HepG2 (cell line): Measurements from ENCODE around the gene PIK3IP1. TPM values are rescaled to one million over a fixed set of nuclear protein-coding genes. Genes with fewer than 3 reads are reported as not detected.

ENCODE experiments used
- CEBPB ChIP-seq: IDR thresholded peaks from 2 replicates; pipeline ENCODE4 v1.6.1; 2011; ENCODE audit warnings: low read depth, low read length, improper control_type of control experiment, borderline replicate concordance
- ERF ChIP-seq: IDR thresholded peaks from 2 replicates; pipeline ENCODE4 v1.6.1; 2018; ENCODE audit warnings: missing biosample characterization, missing genetic modification reagents
- GRHL1 ChIP-seq: sonication (generic); formaldehyde crosslinking; conservative IDR thresholded peaks from 2 replicates; pipeline ENCODE4 v1.8.0; 2022; ENCODE audit warnings: missing genetic modification reagents
- HNF1A ChIP-seq, 2 experiments: sonication (generic) in 1 of 2; formaldehyde crosslinking in 1 of 2; IDR thresholded peaks; 2 replicates each; pipeline versions ENCODE4 v1.4.0 to v1.6.1; 2016 to 2020; ENCODE audit warnings: borderline replicate concordance in 1 of 2, low read depth in 1 of 2, mild to moderate bottlenecking in 1 of 2, missing genetic modification reagents in 1 of 2
- HNRNPLL ChIP-seq: fragments of 200-400 bp; formaldehyde crosslinking; IDR thresholded peaks from 2 replicates; pipeline ENCODE4 v1.6.1; 2017; ENCODE audit warnings: mild to moderate bottlenecking, low read depth, low read length; ENCODE audit not compliant: poor library complexity, severe bottlenecking
- JDP2 ChIP-seq: sonication (generic); formaldehyde crosslinking; IDR thresholded peaks from 2 replicates; pipeline ENCODE4 v1.8.1; 2022; ENCODE audit warnings: missing genetic modification reagents, borderline replicate concordance
- PITX1 ChIP-seq: sonication (generic); formaldehyde crosslinking; IDR thresholded peaks from 2 replicates; pipeline ENCODE4 v1.5.1; 2020; ENCODE audit warnings: mild to moderate bottlenecking, missing genetic modification reagents
- RNF219 ChIP-seq: sonication (generic); formaldehyde crosslinking; IDR thresholded peaks from 2 replicates; pipeline ENCODE4 v1.5.0; 2020; ENCODE audit warnings: mild to moderate bottlenecking, missing genetic modification reagents
- SALL2 ChIP-seq: sonication (generic); formaldehyde crosslinking; IDR thresholded peaks from 2 replicates; pipeline ENCODE4 v1.8.1; 2023; ENCODE audit warnings: mild to moderate bottlenecking, missing genetic modification reagents, inconsistent platforms
- TEF ChIP-seq: sonication (generic); formaldehyde crosslinking; IDR thresholded peaks from 2 replicates; pipeline ENCODE4 v1.5.0; 2020; ENCODE audit warnings: missing genetic modification reagents
- THAP9 ChIP-seq: sonication (generic); formaldehyde crosslinking; IDR thresholded peaks from 2 replicates; pipeline ENCODE4; 2020; ENCODE audit warnings: missing genetic modification reagents, mild to moderate bottlenecking, borderline replicate concordance
- U2AF1 ChIP-seq: fragments of 200-400 bp; formaldehyde crosslinking; optimal IDR thresholded peaks from 2 replicates; pipeline ENCODE3; 2017; ENCODE audit warnings: mild to moderate bottlenecking, low read depth, low read length
- ZNF775 ChIP-seq: sonication (generic); formaldehyde crosslinking; IDR thresholded peaks from 2 replicates; pipeline ENCODE4 v1.4.0; 2020; ENCODE audit warnings: missing genetic modification reagents, mild to moderate bottlenecking, moderate library complexity, borderline replicate concordance
- ZSCAN21 ChIP-seq: sonication (generic); formaldehyde crosslinking; IDR thresholded peaks from 2 replicates; pipeline ENCODE4 v1.8.0; 2022; ENCODE audit warnings: mild to moderate bottlenecking, missing genetic modification reagents, moderate library complexity, borderline replicate concordance
- polyA plus RNA-seq, 8 experiments: library from polyadenylated mRNA; depleted of rRNA in 3 of 8; stranded (reverse) in 7 of 8; unstranded in 1 of 8; fragments of >200 nt; fragmentation: Illumina TruSeq in 4 of 8; extraction: Trizol in 4 of 8; gene quantifications; 2 replicates each; pipeline versions ENCODE4 v1.2.1 to v1.2.3, GENCODE V29; 2011 to 2016; ENCODE audit warnings: low read depth in 4 of 8, missing spikeins in 1 of 8, mixed read lengths in 1 of 8; ENCODE audit not compliant: insufficient read depth in 1 of 8
- total RNA-seq, 5 experiments: library from RNA; depleted of rRNA; stranded (reverse); fragments of >200 nt; fragmentation: Illumina TruSeq; extraction: Trizol; gene quantifications; 2 replicates each; pipeline ENCODE4 v1.2.3, GENCODE V29; 2016; ENCODE audit warnings: low read depth in 1 of 5

Gene PIK3IP1
- total and polyA plus RNA-seq, 2 of the 13 experiments (the other 11 are each of a cell fraction or from before 2014, with no cell fraction given) = 1.3 to 2.5 TPM

- TF ChIP-seq ZNF775 (CRISPR knock-in tag) = no peak
- no peak for TF ChIP-seq RNF219 (CRISPR knock-in tag)
- peak; percentile 17; the same call in 1 of the 2 replicates for TF ChIP-seq PITX1 (CRISPR knock-in tag)
- peak; percentile 92 for TF ChIP-seq ZSCAN21 (CRISPR knock-in tag)
- peak; percentile 92 for TF ChIP-seq ERF (CRISPR knock-in tag)
- peak; percentile 89 for TF ChIP-seq SALL2 (CRISPR knock-in tag)
- peak; percentile 28; the same call in 1 of the 2 replicates for TF ChIP-seq THAP9
- no peak for TF ChIP-seq GRHL1 (CRISPR knock-in tag)
- TF ChIP-seq HNRNPLL = peak; percentile 82
- TF ChIP-seq U2AF1 = no peak
- TF ChIP-seq HNF1A (IDR thresholded peaks at IDR 0.05; ENCODE audit: low read depth) = no peak
- peak; percentile 54; the same call in 1 of the 2 replicates for TF ChIP-seq HNF1A (CRISPR knock-in tag; IDR thresholded peaks at IDR 0.05; ENCODE audit: borderline replicate concordance)
- TF ChIP-seq TEF = no peak
- no peak for TF ChIP-seq CEBPB
- TF ChIP-seq JDP2 = no peak
These were observed 1.5 kb downstream of the PIK3IP1 start (continued) for GRCh38 chr22:31290494-31291471.
